ENCODE data around the gene DNLZ.

DNLZ gene

DNA sequence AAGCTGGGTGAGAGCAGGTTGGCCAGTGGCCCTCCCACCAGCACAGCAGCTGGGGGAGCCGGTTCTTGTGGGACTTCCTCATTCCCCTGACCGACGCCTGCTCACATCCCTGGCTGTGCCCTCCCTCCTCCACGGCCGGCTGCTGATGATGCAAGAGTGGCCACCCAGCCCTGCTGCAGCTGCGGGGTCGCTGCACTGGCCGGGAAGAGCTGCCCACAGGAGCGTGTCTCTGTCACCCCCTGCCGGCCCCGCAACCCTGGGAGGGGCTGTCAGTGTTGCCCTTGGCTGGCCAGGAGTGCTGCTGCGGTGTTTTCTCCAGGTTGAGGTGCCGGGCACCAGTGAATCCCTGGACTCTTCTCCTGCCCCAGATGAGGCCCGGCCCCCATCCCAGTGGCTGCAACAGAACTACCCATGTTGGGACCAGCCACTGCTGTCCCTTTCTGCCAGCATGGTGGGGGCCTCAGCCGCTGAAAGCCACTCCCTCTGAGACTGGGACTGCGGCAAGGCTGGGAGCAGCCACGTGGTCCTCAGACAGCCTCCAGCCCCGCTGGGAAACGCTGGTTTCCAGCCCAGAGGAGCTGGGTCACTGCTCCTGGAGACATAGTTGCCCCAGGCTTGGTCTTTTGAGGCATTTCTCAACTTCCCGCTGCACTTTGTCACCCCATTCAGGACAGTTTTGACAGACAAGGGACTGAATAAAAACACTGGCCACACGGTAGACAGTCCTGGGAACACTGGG lies 9.2 kb upstream of the DNLZ start:
- Histone ChIP-seq H3K4me1 (ENCODE audit: control insufficient read depth, insufficient read depth, low read length) (no peaks in the 10 kb centered on the region), H3K9me3 (ENCODE audit: control insufficient read depth, insufficient read depth, low read length) (no peaks in the 10 kb centered on the region), H3K4me3 (ENCODE audit: low read depth, low read length) (no peak overlapping the region), H3K9ac (ENCODE audit: low read depth, low read length) (no peak overlapping the region), H3K36me3 (ENCODE audit: control insufficient read depth, insufficient read depth, low read length) (peaks cover 29% of the 10 kb centered on the region), H3K27me3 (ENCODE audit: control insufficient read depth, insufficient read depth, low read length) (no peaks in the 10 kb centered on the region)

GRCh38 chr9:136372006-136372405 lies 8.5 kb upstream of the DNLZ start:
- Histone ChIP-seq H3K36me3 (ENCODE audit: control insufficient read depth, insufficient read depth, low read length) (peaks cover 27% of the 10 kb centered on the region), H3K9me3 (ENCODE audit: control insufficient read depth, insufficient read depth, low read length) (no peaks in the 10 kb centered on the region), H3K27me3 (ENCODE audit: control insufficient read depth, insufficient read depth, low read length) (no peaks in the 10 kb centered on the region), H3K9ac (ENCODE audit: low read depth, low read length) (no peak overlapping the region), H3K4me1 (ENCODE audit: control insufficient read depth, insufficient read depth, low read length) (no peaks in the 10 kb centered on the region), H3K4me3 (ENCODE audit: low read depth, low read length) (no peak overlapping the region)

DNA sequence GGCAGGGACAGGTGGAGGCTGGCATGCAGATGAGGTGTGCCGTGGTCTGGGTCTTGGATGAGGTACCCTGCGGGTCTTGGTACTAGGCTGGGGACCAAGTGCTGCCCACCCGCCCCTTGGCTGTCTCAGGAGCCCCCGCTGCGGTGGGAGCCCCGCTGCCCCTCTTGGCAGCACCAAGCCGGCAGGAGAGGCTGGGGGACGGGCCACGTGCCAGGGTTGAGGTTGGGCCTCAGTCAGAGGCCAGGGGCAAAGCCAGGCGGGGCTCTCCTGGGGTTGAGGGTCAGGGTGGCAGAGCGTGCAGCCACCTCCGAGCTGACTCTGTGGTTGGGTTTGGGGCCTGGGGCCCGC lies 8.0 kb upstream of the DNLZ start:
- Histone ChIP-seq H3K36me3 (ENCODE audit: control insufficient read depth, insufficient read depth, low read length) (peaks cover 26% of the 10 kb centered on the region), H3K4me1 (ENCODE audit: control insufficient read depth, insufficient read depth, low read length) (no peaks in the 10 kb centered on the region), H3K4me3 (ENCODE audit: low read depth, low read length) (no peak overlapping the region), H3K9ac (ENCODE audit: low read depth, low read length) (no peak overlapping the region), H3K9me3 (ENCODE audit: control insufficient read depth, insufficient read depth, low read length) (no peaks in the 10 kb centered on the region), H3K27me3 (ENCODE audit: control insufficient read depth, insufficient read depth, low read length) (no peaks in the 10 kb centered on the region)

- H3K4me1 ChIP-seq (ENCODE audit: control insufficient read depth, insufficient read depth, low read length) = no peaks in the 10 kb centered on the region
- no peak overlapping the region for H3K4me3 ChIP-seq (ENCODE audit: low read depth, low read length)
- H3K27me3 ChIP-seq (ENCODE audit: control insufficient read depth, insufficient read depth, low read length) = no peaks in the 10 kb centered on the region
- peaks cover 20% of the 10 kb centered on the region for H3K36me3 ChIP-seq (ENCODE audit: control insufficient read depth, insufficient read depth, low read length)
- H3K9ac ChIP-seq (ENCODE audit: low read depth, low read length) = no peak overlapping the region
- no peaks in the 10 kb centered on the region for H3K9me3 ChIP-seq (ENCODE audit: control insufficient read depth, insufficient read depth, low read length)
These were observed 7.4 kb upstream of the DNLZ start for GRCh38 chr9:136370687-136371532.

GRCh38 chr9:136370037-136370436 lies 6.5 kb upstream of the DNLZ start:
- peaks cover 14% of the 10 kb centered on the region for H3K36me3 ChIP-seq (ENCODE audit: control insufficient read depth, insufficient read depth, low read length)
- H3K4me3 ChIP-seq (ENCODE audit: low read depth, low read length) = no peak overlapping the region
- no peaks in the 10 kb centered on the region for H3K4me1 ChIP-seq (ENCODE audit: control insufficient read depth, insufficient read depth, low read length)
- no peak overlapping the region for H3K9ac ChIP-seq (ENCODE audit: low read depth, low read length)
- no peaks in the 10 kb centered on the region for H3K27me3 ChIP-seq (ENCODE audit: control insufficient read depth, insufficient read depth, low read length)
- H3K9me3 ChIP-seq (ENCODE audit: control insufficient read depth, insufficient read depth, low read length) = no peaks in the 10 kb centered on the region

GRCh38 chr9:136368190-136368589 lies 4.6 kb upstream of the DNLZ start:
- Histone ChIP-seq H3K9ac (ENCODE audit: low read depth, low read length) (no peak overlapping the region), H3K36me3 (ENCODE audit: control insufficient read depth, insufficient read depth, low read length) (peaks cover 4% of the 10 kb centered on the region), H3K9me3 (ENCODE audit: control insufficient read depth, insufficient read depth, low read length) (no peaks in the 10 kb centered on the region), H3K4me1 (ENCODE audit: control insufficient read depth, insufficient read depth, low read length) (no peaks in the 10 kb centered on the region), H3K27me3 (ENCODE audit: control insufficient read depth, insufficient read depth, low read length) (no peaks in the 10 kb centered on the region), H3K4me3 (ENCODE audit: low read depth, low read length) (no peak overlapping the region)

- Histone ChIP-seq H3K4me3 (ENCODE audit: low read depth, low read length) (no peak overlapping the region), H3K9ac (ENCODE audit: low read depth, low read length) (no peak overlapping the region), H3K27me3 (ENCODE audit: control insufficient read depth, insufficient read depth, low read length) (no peaks in the 10 kb centered on the region), H3K36me3 (ENCODE audit: control insufficient read depth, insufficient read depth, low read length) (peaks cover 4% of the 10 kb centered on the region), H3K9me3 (ENCODE audit: control insufficient read depth, insufficient read depth, low read length) (no peaks in the 10 kb centered on the region), H3K4me1 (ENCODE audit: control insufficient read depth, insufficient read depth, low read length) (peaks cover 2% of the 10 kb centered on the region)
These were observed 4.0 kb upstream of the DNLZ start for GRCh38 chr9:136367296-136368145.

- H3K9me3 ChIP-seq (ENCODE audit: control insufficient read depth, insufficient read depth, low read length) = no peaks in the 10 kb centered on the region
- no peak overlapping the region for H3K9ac ChIP-seq (ENCODE audit: low read depth, low read length)
- no peaks in the 10 kb centered on the region for H3K27me3 ChIP-seq (ENCODE audit: control insufficient read depth, insufficient read depth, low read length)
- H3K4me3 ChIP-seq (ENCODE audit: low read depth, low read length) = no peak overlapping the region
- peaks cover 2% of the 10 kb centered on the region for H3K4me1 ChIP-seq (ENCODE audit: control insufficient read depth, insufficient read depth, low read length)
- peaks cover under 1% of the 10 kb centered on the region for H3K36me3 ChIP-seq (ENCODE audit: control insufficient read depth, insufficient read depth, low read length)
These were observed 3.3 kb upstream of the DNLZ start for GRCh38 chr9:136366826-136367225.

DNA sequence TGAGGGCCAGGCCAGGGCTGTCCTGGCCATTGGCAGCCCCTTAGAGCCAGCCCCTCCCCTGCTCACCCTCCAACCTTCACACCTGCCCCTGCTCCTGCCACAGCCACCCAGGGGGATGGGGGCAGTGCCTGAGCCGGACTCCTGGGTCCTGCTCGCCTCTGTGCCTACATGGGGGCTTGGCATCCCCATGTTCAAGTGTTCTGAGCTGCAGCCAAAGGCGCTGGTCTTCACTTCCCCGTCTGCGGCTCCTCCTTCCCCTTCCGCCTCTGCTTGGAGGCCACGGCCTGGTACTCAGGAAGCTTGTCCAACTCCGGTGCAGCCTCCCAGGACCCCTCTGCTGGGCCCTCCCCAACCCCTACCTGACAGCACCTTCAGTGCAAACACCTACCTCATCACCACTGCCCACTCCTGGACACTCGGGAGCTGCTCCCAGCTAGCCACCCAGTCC lies 2.3 kb upstream of the DNLZ start:
- H3K27me3 ChIP-seq (ENCODE audit: control insufficient read depth, insufficient read depth, low read length) = no peaks in the 10 kb centered on the region
- H3K36me3 ChIP-seq (ENCODE audit: control insufficient read depth, insufficient read depth, low read length) = peaks cover 2% of the 10 kb centered on the region
- H3K4me1 ChIP-seq (ENCODE audit: control insufficient read depth, insufficient read depth, low read length) = peaks cover 2% of the 10 kb centered on the region
- H3K4me3 ChIP-seq (ENCODE audit: low read depth, low read length) = no peak overlapping the region
- no peaks in the 10 kb centered on the region for H3K9me3 ChIP-seq (ENCODE audit: control insufficient read depth, insufficient read depth, low read length)
- no peak overlapping the region for H3K9ac ChIP-seq (ENCODE audit: low read depth, low read length)

GRCh38 chr9:136364942-136365774 lies 1.6 kb upstream of the DNLZ start:
- H3K9me3 ChIP-seq (ENCODE audit: control insufficient read depth, insufficient read depth, low read length) = no peaks in the 10 kb centered on the region
- H3K4me3 ChIP-seq (ENCODE audit: low read depth, low read length) = no peak overlapping the region
- H3K27me3 ChIP-seq (ENCODE audit: control insufficient read depth, insufficient read depth, low read length) = no peaks in the 10 kb centered on the region
- H3K36me3 ChIP-seq (ENCODE audit: control insufficient read depth, insufficient read depth, low read length) = peaks cover 2% of the 10 kb centered on the region
- H3K4me1 ChIP-seq (ENCODE audit: control insufficient read depth, insufficient read depth, low read length) = peaks cover 2% of the 10 kb centered on the region
- no peak overlapping the region for H3K9ac ChIP-seq (ENCODE audit: low read depth, low read length)
